HG03457 (cell line): Measurements from ENCODE around the gene IFI6.
"Not testable (repeated sequence)": the region's sequence is repeated elsewhere in the genome, so short reads cannot be mapped to it uniquely, and the experiment has no call there.

Experiments
- ATAC-seq: cut with Tn5 transposase; IDR thresholded peaks from one replicate; pipeline ENCODE4 v1.9.1; 2021; ENCODE audit warnings: moderate number of reproducible peaks; ENCODE audit not compliant: unreplicated experiment

The IFI6 gene

DNA sequence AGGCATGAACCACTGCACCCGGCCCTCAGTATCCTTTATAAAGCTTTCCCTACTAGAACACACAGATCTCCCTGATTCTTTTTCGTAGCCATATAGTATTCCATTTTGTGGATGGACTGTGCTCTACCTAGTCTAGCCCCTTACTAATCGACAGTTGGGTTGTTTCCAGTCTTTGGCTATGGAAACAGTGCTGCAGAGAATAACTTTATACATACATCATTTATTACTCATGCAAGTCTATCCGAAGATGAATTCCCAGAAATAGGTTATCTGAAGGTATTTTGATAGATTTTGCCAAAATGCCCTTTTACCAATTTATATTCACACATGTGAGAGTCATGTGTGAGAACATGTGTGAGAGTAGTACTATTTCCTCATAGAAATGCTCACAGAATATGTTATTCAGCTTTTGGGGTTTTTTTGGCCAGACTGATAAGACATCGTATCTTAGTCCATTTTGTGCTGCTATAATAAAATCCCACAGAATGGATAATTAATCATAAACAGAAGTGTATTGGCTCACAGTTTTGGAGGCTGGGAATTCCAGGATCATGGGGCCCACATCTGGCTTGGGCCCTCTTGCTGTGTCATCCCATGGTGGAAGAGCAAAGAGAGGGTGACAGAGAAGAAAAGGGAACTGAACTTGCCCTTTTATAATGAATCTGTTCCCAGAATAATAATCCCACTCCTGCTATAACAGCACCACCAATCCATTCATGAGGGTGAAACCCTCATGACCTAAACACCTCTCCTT lies 19.7 kb downstream of the IFI6 start:
- no peak for ATAC-seq

GRCh38 chr1:27650539-27651175 lies 21.3 kb downstream of the IFI6 start:
- no peak for ATAC-seq

- ATAC-seq = no peak
Measured at GRCh38 chr1:27650171-27650538, 21.8 kb downstream of the IFI6 start.

DNA sequence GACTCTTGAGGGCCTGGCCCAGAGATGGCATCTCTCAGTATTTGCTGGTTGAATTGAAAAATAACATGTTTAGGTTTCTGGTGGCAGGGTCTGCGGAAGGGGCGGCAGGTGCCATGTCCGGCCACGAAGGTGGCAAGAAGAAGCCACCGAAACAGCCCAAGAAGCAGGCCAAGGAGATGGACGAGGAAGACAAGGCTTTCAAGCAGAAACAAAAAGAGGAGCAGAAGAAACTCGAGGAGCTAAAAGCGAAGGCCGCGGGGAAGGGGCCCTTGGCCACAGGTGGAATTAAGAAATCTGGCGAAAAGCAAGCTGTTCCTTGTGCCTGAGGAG lies 22.7 kb downstream of the IFI6 start:
- ATAC-seq = no peak

GRCh38 chr1:27648602-27649305 lies 23.2 kb downstream of the IFI6 start:
- no peak for ATAC-seq

- ATAC-seq = no peak
Measured at GRCh38 chr1:27647328-27647727, 24.7 kb downstream of the IFI6 start.

GRCh38 chr1:27646676-27647075 lies 25.3 kb downstream of the IFI6 start:
- no peak for ATAC-seq

GRCh38 chr1:27645071-27645415 lies 26.9 kb downstream of the IFI6 start:
- no peak for ATAC-seq

DNA sequence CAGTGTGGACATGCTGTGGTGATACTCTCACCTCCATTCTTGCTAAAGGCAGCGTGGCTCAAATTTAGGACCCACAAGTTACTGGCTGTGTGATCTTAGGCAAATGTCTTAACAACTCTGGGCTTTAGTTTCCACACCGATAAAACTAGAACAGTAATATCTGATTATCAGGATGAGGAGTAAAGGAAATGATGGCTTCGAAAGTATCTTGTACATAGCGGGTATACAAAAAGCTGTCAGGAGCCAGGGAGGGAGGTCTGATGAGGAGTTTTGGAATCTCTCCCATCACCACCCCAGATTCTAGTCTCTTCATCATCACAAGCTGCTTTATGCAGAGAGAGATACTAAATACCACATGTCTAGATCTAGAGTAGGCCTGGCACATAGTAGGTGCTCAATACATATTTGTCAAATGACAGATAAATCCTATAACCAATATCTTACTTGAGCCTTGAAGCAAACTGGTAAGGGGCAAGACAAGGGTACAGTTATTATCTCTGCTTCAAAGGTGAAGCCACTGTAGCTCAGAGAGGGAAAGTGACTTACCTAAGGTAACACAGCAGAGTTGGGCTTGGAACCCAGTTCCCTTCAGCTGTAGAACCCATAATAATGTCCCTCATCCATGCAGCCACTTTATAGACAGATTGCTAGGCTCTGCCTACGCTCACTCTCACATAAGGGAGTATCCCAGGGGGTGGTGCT lies 27.5 kb downstream of the IFI6 start:
- ATAC-seq = no peak

DNA sequence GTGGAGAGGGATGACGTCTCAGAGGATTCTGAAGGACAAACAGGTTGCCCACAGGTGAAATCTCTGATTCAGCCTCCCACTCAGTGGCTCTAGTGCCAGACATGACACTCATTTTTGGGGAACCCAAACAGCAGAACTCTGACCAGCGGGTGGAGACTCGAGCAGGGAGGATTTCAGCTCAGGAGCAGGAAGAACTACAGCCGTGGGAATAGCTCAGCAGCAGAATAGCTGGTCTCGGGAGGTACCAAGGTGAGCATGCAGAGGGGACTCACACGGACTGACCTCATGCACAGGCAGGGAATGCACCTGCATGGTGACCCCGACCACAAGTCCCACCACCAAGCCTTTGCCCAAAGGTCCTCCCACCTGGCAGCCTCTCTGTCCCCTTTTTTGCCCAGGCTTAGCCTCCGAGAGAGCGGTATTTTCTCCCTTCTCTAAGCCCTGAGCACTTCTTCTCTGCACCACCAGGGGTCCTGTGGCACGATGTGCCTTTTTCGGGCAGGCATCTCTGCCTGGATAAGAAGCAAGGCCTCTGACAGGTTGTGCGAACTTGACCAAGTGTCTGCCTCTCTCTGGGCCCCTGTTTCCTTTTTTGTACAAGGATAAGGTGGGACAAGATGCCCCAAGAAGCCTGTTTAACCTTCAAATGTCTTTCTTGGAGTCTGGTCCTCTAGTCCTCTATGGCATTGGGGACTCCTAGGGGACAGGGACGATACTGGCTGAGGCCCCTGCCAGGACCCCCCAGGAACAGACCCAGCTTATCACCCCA lies 28.2 kb downstream of the IFI6 start:
- no peak for ATAC-seq

- ATAC-seq = not testable (repeated sequence)
Measured at GRCh38 chr1:27640514-27640913, 31.5 kb downstream of the IFI6 start.

- ATAC-seq = no peak
Measured at GRCh38 chr1:27638805-27639204, 33.2 kb downstream of the IFI6 start.

- ATAC-seq = no peak
Measured at GRCh38 chr1:27638047-27638734, 33.8 kb downstream of the IFI6 start.

GRCh38 chr1:27635396-27636142 lies 36.4 kb downstream of the IFI6 start:
- ATAC-seq = no peak

- no peak for ATAC-seq
Measured at GRCh38 chr1:27634985-27635367, 37.0 kb downstream of the IFI6 start, which contains the start of gene FGR. FGR (minus strand) TSS chr1:27635185; CDS start chr1:27623916, 11,269 bp downstream.

DNA sequence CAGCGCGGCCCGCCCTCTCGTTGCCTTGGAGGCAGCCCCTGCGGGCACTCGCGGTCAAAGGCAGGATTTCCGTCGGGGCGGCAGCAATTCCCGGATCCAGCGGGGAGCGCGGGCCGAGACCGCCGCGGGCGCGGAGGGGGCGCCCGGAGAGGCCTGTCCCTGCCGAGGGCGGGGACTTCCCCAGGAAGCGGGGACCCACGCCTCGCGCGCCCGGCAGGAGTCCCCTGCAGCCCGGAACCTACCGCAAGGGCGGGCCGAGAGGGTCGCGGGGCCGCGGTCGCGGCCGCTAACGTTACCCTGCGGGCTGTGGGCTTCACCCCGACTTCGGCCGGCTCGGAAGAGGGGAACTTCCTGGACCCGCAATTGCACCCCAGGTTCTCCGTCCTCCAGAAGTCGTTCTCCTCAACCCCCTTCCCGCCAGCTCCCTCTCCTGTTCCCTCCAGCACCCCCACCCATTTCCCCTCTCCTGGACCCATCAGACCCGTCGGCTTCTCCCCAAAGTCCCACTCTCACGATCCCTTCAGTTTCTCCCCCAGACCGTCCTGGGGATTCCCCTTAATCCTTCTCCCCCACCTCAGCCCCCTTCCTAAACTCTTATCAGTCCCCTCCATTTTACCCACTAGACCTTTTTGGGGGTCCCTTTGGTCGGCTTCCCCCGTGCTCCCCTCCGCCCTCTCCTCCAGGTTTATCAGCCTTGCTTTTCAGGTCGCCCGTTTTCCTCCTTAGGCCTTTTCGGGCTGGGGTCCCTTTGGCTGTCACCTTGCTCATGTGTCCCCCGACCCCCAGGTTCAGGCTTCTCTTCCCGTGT lies 37.6 kb downstream of the IFI6 start:
- ATAC-seq = no peak

DNA sequence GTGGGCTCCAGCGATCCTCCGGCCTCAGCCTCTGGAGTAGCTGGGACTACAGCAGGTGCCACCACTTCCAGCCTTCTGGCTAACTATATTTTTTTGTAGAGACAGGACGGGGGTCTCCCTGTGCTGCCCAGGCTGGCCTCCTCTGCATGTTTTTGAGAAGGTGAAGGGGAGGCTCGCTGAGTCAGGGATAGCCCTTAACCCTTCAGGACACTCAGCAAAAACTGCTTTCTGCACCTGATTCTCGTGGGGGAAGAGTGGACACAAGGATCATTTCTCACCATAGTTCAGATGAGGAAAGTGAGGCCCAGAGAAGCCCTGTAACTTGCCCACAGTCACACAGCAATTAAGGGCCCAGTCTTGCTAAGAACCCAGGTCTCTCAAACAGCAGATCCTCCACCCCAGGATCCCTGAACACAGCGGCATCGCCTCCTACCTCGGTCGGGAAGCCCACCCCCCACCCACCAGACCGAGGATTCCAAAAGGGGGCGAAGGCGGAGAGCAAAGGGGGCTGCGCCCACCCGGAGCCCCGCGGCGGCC lies 38.3 kb downstream of the IFI6 start:
- no peak for ATAC-seq

DNA sequence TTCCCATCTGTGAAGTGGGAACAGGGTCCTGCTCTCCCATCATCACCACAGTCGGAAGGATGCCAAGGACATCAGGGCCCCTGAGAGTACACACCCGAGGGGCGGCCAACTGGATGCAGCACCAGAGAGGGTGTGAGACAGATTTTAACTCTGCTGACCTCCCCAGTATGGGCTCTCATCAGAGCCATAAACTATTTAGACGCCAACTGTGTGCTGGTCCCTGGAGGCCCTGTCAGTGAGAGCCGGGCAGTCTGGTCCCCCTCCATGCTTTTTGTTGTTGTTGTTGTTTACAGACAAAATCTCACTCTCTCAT lies 38.7 kb downstream of the IFI6 start:
- no peak for ATAC-seq
